Kidney glomerular epithelial cell (primary cell): ENCODE data around the gene UCHL3.

Experiments used
- DNase-seq: peaks from one replicate; lab custom pipeline; 2025; lab: John Stamatoyannopoulos, UW

Gene UCHL3

GRCh38 chr13:75621147-75621546 is 71.6 kb downstream of the UCHL3 start:
- peak; percentile 28 for DNase-seq

DNA sequence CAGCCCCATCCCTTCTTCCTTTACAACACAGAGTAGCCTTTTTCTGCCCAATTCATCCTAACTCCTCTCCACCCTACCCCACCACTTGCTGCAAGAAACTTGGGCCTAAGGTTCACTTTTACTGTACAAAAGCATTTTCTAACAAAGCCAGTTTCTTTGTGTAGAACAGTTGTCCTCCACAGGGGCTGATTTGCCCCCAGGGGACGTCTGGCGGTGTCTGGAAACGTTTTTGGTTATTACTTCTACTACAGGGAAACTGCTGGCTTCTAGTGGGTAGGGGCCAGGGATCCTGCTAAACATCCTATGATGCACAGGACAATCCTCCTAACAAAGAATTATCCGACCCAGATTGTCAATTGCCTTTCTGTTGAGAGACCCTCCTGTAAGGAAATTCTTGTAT is 79.2 kb downstream of the UCHL3 start:
- DNase-seq = no peak

- DNase-seq = no peak
Observed at GRCh38 chr13:75633285-75633684, 83.7 kb downstream of the UCHL3 start.

GRCh38 chr13:75635101-75635827 is 85.7 kb downstream of the UCHL3 start:
- no peak for DNase-seq

GRCh38 chr13:75635828-75636435 is 86.3 kb downstream of the UCHL3 start, which contains the start of gene LMO7:
TSS of gene LMO7 (plus strand) at chr13:75636330. CDS start at chr13:75636658, 328 bp downstream.
- DNase-seq = peak; percentile 22

DNA sequence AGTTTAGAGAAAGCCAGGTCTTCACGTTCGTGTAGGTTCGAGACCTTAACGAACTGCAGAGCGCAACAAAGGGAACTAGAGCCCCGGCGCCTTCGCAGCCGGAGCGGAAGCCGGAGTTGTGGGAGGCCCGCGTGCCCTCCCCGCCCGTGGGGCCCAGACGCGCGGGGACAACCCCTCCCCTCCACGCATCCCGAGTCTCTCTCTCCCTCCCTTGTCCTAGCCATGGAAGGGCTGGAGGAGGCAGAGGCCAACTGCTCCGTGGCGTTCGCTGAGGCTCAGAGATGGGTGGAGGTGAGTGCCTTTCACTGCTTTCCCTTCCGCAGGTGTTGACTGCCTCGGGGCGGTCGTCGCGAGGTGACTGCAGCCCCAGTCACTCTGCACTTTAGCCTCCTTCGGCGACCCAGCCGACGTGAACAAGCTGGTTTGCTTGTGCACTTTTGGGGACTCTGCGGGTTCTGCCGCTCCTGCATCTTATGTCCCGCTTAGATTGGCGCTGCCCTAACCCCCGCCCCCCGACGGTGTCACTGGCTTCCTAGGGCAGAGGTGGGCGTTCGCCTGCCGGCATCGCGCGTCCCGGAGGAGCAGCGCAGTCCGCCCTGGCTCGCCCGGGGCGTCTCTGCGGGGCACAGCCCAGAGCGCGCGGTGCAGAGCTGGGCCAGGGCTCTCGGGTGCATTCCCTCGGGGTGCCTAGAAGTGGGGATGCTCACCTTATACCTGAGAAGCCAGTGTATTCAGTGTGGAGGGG is 87.0 kb downstream of the UCHL3 start:
- DNase-seq = peak; percentile 20

- DNase-seq = no peak
Observed at GRCh38 chr13:75637181-75637750, 87.7 kb downstream of the UCHL3 start.

DNA sequence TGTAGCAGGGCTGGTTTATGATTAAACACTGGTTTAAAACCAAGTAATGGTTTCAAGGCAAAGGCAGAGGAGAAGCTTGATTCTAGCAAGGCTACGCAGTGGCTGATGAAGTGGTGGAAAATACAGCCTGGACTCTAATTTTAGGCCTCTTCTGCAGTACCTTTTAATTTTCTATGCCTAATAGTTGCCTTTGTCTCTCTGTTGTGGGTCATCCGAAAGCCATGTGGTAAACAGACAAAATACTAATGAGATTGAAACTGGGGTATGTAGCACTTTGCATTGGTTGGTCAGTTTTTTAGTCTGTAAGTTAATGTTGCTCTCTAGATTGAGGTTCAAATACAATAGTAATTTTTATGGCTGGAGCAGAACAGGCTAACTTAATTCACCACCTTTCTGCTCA is 89.9 kb downstream of the UCHL3 start:
- no peak for DNase-seq

- DNase-seq = no peak
Observed at GRCh38 chr13:75641026-75641425, 91.4 kb downstream of the UCHL3 start.

- no peak for DNase-seq
Observed at GRCh38 chr13:75643182-75643581, 93.6 kb downstream of the UCHL3 start.

DNA sequence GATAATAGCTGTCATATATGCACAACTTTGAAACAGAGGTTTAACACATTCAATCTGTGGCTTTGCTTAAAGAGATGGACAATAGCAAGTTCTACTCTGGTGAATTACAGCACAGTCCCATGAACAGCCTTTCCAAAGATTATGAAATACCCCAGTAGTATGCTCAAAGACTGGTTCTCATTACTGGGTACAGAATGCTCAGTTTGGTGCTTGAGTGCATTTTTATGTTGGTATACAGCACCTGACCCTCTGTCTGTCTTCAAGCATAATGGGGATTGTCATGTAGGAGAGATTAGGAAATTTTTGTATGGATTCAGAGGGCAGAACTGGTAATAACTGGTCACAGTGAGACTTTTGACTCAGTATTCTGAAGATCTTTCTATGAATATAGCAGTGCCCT is 94.1 kb downstream of the UCHL3 start:
- no peak for DNase-seq

DNA sequence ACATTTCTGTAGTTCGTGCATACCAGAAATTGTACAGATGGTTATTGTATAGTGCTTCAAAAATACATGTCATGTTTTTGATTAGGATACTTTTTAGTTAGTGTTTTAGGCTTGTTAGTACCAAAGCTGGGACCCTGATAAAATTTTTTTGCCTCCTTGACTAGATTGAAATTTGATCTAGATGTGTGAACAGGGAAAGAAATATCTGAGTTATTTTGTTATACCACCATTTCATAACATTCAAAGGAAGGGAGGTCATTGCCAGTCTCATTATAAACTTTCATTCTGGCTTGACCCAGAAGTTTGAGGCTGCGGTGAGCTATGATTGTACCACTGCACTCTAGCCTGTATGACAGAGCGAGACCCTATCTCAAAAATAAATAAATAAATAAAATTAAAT is 95.5 kb downstream of the UCHL3 start:
- no peak for DNase-seq

DNA sequence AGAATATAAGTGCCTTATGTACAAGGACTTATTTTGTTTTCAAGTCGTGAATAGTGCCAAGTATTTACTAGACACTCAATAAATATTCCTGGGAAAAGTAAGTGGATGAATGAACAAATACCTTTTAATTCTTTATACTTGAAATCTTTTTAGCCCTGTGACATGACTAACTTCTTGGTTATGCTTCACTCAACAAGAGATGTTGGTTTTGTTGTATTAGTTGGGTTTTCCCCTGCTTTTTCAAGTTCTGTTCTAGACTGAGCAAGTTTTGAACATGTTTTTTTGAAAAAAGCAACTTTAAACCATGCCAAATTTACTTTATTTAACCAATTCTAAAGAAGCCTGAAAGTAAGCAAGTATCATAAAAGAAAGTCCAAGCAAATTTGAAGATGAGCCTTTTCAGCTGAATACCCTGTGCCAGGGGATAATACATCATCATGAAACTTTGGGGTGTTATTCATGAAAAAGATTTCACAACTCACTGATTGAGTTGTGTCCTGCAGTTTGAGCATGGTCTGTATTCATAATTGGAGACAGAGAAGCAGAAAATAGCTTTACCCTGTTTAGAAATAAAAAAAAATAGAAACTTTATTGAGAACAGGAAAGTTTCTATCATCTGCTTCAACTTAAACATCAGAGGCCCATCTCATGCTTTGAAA is 97.7 kb downstream of the UCHL3 start:
- DNase-seq = peak; percentile 78

GRCh38 chr13:75648446-75648845 is 98.9 kb downstream of the UCHL3 start:
- no peak for DNase-seq

DNA sequence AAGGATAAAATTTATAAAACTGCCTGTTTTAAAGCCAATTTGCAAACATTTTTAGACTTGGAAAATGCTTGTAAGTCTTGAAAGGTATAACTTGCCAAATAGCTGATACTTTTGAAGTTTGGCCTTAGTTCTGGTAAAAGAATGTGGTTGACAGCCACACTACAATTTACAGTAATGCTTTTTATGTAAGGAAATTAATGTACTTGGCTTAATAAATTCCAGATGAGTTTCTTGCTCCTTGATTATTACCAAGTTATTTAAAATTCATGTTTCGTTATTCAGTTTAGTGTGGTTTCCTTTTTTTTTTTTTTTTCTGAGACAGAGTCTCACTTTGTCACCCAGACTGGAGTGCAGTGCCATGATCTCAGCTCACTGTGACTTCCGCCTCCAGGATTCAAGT is 101.4 kb downstream of the UCHL3 start:
- no peak for DNase-seq

GRCh38 chr13:75652726-75653125 is 103.1 kb downstream of the UCHL3 start:
- no peak for DNase-seq
